PC-3 (cell line): Measurements from ENCODE around the gene PTPN23.

ENCODE experiments used
- EZH2 ChIP-seq: fragments of 300-600 bp; sonication (generic); IDR thresholded peaks from one replicate; pipeline ENCODE4 v1.6.1; 2017; ENCODE audit warnings: antibody characterized with exemption, mild to moderate bottlenecking, low read length; ENCODE audit not compliant: unreplicated experiment
- EZH2phosphoT487 ChIP-seq: fragments of 300-600 bp; sonication (generic); IDR thresholded peaks from 2 replicates; pipeline ENCODE4 v1.6.1; 2018; ENCODE audit warnings: mild to moderate bottlenecking, antibody characterized with exemption, low read length, borderline replicate concordance
- TF ChIP-seq, protein P1 (sequence below): fragments of 300-600 bp; sonication (generic); conservative IDR thresholded peaks from 2 replicates; pipeline ENCODE4 v1.5.1; 2017; ENCODE audit warnings: antibody characterized with exemption, low read depth, mild to moderate bottlenecking, low read length

DNA sequence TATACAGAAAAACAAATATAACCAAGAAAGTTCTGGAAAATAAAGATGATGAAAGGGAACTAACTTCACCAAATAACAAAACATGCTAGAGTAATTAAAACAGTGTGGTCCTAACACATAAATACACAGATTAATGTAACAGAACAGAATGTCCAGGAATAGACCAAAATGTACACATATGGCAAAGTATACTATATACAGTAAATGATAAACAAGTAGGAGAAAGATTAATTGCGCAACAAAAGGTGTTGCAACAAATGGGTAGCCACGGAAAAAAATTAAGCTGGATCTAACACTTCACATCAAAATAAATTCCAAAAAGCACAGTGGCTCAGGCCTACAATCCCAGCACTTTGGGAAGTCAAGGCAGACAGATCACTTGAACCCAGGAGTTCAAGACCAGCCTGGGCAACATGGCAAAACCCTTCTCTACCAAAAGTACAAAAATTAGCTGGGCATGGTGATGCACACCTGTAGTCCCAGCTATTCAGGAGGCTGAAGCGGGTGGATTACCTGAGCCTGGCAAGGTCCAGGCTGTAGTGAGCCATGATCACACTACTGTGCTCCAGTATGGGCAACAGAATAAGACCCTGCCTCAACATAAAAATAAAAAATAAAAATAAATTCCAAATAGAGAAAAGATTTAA is 75.1 kb downstream of the PTPN23 start:
- TF ChIP-seq, protein P1, sequence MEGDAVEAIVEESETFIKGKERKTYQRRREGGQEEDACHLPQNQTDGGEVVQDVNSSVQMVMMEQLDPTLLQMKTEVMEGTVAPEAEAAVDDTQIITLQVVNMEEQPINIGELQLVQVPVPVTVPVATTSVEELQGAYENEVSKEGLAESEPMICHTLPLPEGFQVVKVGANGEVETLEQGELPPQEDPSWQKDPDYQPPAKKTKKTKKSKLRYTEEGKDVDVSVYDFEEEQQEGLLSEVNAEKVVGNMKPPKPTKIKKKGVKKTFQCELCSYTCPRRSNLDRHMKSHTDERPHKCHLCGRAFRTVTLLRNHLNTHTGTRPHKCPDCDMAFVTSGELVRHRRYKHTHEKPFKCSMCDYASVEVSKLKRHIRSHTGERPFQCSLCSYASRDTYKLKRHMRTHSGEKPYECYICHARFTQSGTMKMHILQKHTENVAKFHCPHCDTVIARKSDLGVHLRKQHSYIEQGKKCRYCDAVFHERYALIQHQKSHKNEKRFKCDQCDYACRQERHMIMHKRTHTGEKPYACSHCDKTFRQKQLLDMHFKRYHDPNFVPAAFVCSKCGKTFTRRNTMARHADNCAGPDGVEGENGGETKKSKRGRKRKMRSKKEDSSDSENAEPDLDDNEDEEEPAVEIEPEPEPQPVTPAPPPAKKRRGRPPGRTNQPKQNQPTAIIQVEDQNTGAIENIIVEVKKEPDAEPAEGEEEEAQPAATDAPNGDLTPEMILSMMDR = no peak
- TF ChIP-seq EZH2 = no peak
- no peak for TF ChIP-seq EZH2phosphoT487
